Stomach (tissue), 4 donors: ENCODE measurements around the gene TMEM176B.

ENCODE experiments used
- POLR2AphosphoS5 ChIP-seq, 3 donors: sonication (generic); formaldehyde crosslinking; IDR thresholded peaks; one replicate each; pipeline ENCODE4 v1.6.1; 2016; ENCODE audit warnings: antibody characterized with exemption in 3 of 3
- TF ChIP-seq, protein P1 (sequence below), 7 experiments: fragments of 450-650 bp in 4 of 7; fragments of 200-600 bp in 3 of 7; sonication (generic) in 3 of 7; IDR thresholded peaks; one replicate each; pipeline ENCODE4 v1.5.1; 2016 to 2019; ENCODE audit warnings: antibody characterized with exemption in 7 of 7, control low read depth in 2 of 7, mild to moderate bottlenecking in 1 of 7

DNA sequence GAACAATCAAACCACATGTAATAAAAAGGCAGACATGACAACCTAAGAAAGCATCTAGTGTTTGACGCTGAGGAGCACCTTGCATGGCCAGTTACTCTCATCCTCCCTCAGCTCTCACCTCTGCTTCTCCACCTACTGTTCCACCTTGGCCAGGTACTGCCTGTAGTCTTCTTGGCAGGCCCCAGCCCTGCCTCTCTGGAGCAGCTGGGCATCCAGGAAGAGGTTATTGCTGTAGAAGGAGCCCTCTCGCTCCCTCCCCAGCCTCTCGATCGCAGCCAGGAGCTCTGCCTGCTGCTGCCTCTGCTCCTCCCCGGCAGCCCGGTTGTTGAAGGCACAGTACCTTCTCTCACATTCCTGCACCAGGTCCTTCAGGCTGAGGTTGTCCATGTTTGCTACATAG, 53.2 kb downstream of the TMEM176B start:
- TF ChIP-seq, protein P1, sequence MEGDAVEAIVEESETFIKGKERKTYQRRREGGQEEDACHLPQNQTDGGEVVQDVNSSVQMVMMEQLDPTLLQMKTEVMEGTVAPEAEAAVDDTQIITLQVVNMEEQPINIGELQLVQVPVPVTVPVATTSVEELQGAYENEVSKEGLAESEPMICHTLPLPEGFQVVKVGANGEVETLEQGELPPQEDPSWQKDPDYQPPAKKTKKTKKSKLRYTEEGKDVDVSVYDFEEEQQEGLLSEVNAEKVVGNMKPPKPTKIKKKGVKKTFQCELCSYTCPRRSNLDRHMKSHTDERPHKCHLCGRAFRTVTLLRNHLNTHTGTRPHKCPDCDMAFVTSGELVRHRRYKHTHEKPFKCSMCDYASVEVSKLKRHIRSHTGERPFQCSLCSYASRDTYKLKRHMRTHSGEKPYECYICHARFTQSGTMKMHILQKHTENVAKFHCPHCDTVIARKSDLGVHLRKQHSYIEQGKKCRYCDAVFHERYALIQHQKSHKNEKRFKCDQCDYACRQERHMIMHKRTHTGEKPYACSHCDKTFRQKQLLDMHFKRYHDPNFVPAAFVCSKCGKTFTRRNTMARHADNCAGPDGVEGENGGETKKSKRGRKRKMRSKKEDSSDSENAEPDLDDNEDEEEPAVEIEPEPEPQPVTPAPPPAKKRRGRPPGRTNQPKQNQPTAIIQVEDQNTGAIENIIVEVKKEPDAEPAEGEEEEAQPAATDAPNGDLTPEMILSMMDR (IDR thresholded peaks at IDR 0.05): no peak
- TF ChIP-seq POLR2AphosphoS5 (IDR thresholded peaks at IDR 0.05): no peak
